ENCODE measurements around the gene ZNF649.
"Not testable (repeated sequence)": the region's sequence is repeated elsewhere in the genome, so short reads cannot be mapped to it uniquely, and the experiment has no call there.

Gene ZNF649

GRCh38 chr19:51904331-51905165 is at the start of gene ZNF649:
Gene ZNF649, minus strand, starts transcription at chr19:51905017. Its CDS starts 4,910 bp downstream, at chr19:51900107.
- FAIRE-seq (peak; percentile 39), DNase-seq (ENCODE audit: low spot score) (peak; percentile 67)

DNA sequence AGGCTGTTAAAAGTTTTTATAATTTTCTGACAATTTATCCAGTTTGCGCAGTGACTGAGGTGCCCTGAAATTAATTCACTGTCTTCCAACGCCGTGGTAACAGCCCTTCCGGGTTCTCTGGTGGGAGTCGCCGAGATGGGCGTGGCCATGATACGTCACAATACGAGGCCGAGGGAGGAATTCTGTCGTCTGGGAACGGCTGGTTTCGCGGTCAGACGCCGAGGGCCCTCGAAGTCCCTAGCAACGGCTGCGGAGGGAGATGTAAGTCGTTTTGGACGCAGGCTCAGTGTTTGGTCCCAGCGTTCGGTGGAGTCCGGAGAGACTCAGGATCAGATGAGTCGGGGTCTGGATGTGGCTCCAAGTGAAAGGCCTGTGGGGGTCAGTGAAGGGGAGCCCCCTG is 44.2 kb upstream of the ZNF649 start:
- DNase-seq (ENCODE audit: low spot score), result no peak
- no peak for FAIRE-seq

GRCh38 chr19:51946602-51947001 is 41.8 kb upstream of the ZNF649 start:
- FAIRE-seq (no peak), DNase-seq (ENCODE audit: low spot score) (no peak)

GRCh38 chr19:51944798-51945552 is 40.2 kb upstream of the ZNF649 start:
- FAIRE-seq (no peak), DNase-seq (ENCODE audit: low spot score) (no peak)

DNA sequence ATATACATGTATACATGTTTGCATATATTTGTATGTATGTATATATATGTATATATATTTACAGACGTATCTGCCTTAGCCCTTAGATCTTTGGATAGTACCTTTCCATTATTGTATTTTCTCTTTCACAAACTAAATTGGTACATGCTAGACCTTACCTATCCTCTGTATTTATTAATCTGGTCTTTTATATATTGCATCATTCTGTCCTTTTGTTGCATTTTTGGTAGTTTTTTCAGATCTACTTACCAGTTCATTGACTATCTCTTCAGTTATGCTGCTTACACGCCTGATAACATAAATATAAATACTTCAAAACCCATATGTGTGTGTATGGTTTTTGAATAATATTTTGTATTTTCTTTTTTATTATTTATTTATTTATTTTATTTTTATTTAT is 34.1 kb upstream of the ZNF649 start:
- no peak for DNase-seq (ENCODE audit: low spot score)
- no peak for FAIRE-seq

DNA sequence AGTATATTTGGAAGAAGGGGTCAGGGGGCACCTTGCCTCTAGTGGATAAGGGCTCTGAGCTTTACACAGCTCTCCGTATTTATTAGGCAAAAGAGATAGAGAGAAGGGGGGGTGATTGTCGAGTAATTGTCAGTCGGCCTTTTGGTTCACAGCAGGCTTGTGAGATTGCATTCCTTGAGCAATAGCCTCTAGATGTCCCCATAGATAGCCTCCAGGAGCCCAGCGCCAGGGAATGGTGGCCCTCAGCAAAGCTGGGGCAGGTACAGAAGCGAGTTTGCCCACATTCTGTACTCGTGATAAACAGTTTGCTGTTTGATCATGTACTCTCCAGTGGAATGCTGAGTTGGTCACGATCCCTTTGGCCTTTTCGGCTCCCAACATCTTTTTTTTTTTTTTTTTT is 27.1 kb upstream of the ZNF649 start:
- FAIRE-seq, result no peak
- DNase-seq (ENCODE audit: low spot score), result no peak

DNA sequence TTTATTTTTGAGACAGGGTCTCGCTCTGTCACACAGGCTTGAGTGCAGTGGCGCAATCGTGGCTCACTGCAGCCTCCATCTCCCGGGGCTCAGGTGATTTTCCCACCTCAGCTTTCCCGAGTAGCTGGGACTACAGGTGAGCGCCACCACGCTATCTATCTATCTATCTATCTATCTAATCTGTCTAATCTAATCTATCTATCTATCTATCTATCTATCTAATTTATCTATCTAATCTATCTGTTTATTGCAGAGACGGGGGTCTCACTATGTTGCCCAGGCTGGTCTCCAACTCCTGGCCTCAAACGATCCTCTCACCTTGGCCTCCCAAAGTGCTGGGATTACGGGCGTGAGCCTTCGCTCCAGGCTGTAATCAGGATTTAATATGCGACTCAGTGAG is 23.0 kb upstream of the ZNF649 start:
- no peak for FAIRE-seq

DNA sequence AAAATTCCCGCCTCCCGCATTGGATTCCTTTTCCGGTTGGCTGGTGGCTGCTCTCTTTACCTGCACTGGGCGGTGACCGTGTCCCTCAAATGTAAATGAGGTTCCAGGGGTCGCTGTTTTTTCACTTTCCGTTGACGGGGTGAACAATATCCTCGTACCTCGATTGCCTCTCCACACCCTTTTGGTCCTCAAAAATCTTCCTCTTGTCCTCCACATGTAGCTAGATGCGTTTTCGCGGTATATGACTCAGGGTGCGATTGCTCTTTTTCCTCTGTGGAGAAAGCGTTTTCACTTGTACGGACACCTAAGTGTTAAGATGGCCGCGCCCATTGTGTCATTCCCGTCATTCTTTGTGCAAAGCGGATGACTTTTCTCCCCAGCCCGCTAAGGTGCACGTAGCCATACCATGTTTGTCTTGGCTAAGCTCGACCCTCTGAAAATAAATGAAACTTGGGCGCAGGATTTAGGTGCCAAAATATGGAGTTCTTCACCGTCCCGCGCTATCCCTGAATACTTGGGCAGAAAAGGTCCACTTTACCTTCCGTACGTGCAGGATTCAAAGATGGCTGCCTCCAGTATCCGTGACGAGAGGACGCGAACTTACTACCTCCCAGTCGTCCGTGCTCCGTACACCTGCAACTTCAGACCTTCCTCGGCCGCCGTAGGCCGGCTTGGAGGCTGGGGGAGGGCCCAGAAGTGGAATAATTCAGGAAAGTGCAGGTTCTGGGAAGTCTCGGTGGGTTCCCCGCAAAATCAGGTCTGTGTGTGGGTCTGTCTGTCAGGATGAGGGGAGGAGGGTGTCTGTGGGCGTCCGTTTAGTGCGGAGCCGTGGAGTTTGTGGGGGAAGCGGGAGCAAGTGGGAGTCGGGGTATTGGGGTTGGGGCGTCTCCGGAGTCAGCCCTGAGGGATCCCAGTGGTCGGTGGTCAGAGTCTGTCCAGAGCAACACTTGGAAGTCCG is 22.2 kb upstream of the ZNF649 start, which contains the start of gene ZNF613:
ZNF613 (plus strand) TSS at position 689 of the 958 bp plus-strand sequence. CDS start 8,749 bp downstream, outside the sequence.
- FAIRE-seq (peak; percentile 48), DNase-seq (ENCODE audit: low spot score) (peak; percentile 77)

More for the DNA sequence above, 23.0 kb upstream of the ZNF649 start:
- DNase-seq (ENCODE audit: low spot score), result no peak

DNA sequence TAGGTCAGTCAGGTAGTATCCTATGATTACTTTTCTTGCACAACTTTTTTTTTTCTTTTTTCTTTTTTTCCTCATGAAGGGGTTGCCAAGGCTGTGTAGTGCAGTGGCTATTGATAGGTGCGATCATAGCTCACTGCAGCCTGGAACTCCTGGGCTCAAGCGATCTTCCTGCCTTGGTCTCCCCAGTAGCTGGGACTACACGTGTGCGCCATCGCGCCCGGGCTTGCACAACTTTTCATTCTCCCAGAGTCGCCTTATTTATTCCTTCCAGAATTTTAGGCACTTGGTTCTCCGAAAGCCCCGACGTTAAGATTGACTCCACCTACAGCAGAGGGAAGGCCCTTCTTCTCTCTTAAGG is 21.6 kb upstream of the ZNF649 start:
- FAIRE-seq, result no peak

DNA sequence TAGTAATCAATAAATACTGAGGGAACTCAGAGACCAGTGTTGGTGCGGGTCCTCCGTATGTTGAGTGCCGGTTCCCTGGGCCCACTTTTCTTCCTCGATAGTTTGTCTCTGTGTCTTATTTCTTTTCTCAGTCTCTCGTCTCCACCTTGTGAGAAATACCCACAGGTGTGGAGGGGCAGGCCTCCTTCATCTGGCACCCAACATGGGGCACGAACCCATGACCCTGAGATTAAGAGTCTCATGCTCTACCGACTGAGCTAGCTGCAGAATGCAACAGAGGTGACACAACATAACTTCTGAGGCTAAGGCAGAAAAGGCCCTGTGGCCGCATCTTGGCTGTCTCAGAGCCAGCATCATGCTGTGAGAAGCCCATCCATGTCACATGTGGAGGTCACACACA is 17.1 kb upstream of the ZNF649 start:
- no peak for DNase-seq (ENCODE audit: low spot score)

More for the DNA sequence above, 21.6 kb upstream of the ZNF649 start:
- DNase-seq (ENCODE audit: low spot score), result no peak

DNA sequence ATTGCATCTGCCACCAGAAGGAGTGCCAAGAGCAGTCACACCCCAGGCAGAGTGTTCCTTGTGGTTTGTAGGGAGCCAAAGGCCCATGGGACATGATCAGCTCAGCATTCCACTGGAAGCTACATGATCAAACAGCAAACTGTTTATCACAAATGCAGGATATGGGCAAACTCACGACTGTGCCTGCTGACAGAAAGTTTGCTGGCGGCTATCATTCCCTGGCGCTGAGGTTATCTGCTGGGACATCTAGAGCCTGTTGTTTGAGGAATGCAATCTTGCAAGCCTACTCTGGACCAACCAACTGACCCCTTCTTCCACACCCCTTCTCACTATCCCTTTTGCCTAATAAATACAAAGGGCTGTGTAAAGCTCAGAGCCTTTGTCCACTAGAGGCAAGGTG is 14.8 kb upstream of the ZNF649 start:
- no peak for DNase-seq (ENCODE audit: low spot score)
- FAIRE-seq, result no peak

More for the DNA sequence above, 17.1 kb upstream of the ZNF649 start:
- no peak for FAIRE-seq

DNA sequence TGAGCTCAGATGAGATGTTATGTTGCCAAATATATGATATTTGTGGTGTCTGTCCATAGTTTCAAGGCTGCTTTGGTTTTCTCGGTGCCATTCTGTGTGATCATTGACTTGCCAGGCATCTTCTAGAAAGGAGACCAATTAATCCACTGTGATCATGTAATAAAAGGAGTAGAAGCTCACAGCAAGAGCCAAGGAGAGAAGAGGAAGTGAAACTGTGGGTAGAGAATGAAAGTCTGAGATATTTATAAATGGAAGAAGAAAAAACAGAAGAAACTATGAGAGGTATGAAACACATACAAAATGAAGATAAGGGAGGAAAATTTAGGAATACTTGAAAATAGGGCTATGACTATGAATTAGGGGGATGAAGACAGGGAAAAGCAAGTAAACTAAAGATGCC is 11.3 kb upstream of the ZNF649 start:
- FAIRE-seq (no peak), DNase-seq (ENCODE audit: low spot score) (no peak)

GRCh38 chr19:51915324-51915867 is 10.6 kb upstream of the ZNF649 start:
- FAIRE-seq, result no peak
- no peak for DNase-seq (ENCODE audit: low spot score)

DNA sequence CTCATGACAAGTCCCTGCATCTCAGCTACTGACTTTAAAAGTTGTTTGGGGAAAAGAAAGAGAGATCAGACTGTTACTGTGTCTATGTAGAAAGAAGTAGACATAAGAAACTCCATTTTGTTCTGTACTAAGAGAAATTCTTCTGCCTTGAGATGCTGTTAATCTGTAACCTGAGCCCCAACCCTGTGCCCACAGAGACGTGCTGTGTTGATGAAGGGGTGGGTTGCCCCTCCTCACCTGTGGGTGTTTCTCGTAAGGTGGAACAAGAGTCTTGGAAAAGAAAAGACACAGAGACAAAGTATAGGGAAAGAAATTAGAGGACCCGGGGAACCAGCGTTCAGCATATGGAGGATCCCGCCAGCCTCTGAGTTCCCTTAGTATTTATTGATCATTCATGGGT is 3.2 kb upstream of the ZNF649 start:
- not testable (repeated sequence) for FAIRE-seq; DNase-seq (ENCODE audit: low spot score)

DNA sequence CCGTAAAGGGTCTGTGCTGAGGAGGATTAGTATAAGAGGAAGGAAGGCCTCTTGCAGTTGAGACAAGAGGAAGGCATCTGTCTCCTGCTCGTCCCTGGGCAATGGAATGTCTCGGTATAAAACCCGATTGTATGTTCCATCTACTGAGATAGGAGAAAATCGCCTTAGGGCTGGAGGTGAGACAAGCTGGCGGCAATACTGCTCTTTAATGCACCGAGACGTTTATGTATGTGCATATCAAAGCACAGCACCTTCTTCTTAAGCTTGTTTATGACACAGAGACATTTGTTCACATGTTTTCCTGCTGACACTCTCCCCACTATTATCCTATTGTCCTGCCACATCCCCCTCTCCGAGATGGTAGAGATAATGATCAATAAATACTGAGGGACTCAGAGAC is 1.3 kb upstream of the ZNF649 start:
- DNase-seq (ENCODE audit: low spot score); FAIRE-seq: not testable (repeated sequence)

DNA sequence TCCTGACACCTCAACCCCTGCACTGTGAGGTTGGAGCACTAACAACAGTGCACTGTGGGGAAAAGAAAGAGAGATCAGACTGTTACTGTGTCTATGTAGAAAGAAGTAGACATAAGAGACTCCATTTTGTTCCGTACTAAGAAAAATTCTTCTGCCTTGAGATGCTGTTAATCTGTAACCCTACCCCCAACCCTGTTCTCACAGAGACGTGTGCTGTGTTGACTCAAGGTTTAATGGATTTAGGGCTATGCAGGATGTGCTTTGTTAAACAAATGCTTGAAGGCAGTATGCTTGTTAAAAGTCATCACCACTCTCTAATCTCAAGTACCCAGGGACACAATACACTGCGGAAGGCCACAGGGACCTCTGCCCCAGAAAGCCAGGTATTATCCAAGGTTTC is 822 bp upstream of the ZNF649 start:
- not testable (repeated sequence) for DNase-seq (ENCODE audit: low spot score); FAIRE-seq

- no peak for FAIRE-seq
- no peak for DNase-seq (ENCODE audit: low spot score)
These were observed 389 bp upstream of the ZNF649 start for GRCh38 chr19:51905206-51905605.

GRCh38 chr19:51903192-51903591 is 1.6 kb downstream of the ZNF649 start:
- no peak for FAIRE-seq

DNA sequence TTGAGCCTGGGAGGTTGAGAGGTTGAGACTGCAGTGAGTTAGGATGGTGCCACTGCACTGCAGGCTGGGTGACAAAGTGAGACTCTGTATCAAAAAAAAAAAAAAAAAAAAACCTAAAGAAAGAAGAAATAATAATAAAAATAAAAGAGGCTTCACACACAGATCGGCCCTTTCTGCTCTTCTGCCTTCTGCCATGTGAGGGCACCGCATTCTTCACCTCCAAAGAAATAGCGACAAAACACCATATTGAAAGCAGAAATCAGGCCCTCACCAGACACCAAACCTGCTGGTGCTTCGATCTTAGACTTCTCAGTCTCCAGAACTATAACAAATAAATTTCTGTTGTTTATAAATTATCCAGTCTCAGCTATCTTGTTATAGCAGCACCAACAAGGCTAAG is 3.0 kb downstream of the ZNF649 start:
- DNase-seq (ENCODE audit: low spot score) (no peak), FAIRE-seq (no peak)

More at GRCh38 chr19:51903192-51903591, 1.6 kb downstream of the ZNF649 start:
- no peak for DNase-seq (ENCODE audit: low spot score)

DNA sequence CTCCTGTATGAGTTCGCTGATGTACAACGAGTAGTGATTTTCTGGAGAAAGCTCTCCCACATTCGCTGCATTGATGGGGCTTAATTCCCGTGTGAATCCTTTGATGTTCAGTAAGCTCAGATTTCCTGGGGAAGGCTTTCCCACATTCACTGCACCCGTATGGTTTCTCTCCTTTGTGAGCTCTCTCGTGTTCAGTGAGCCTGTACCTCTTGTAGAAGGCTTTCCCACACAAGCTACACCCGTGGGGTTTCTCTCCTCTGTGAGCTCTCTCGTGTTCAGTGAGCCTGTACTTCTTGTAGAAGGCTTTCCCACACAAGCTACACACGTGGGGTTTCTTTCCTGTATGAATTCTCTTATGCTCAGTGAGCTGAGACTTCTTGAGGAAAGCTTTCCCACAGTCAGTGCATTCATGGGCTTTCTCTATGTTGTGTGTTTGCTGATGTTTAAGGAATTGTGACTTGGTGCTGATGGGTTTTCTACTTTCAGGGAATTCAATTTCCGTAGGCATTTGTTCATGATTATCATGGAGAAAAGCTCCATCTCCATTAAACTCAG is 13.5 kb downstream of the ZNF649 start:
- no peak for FAIRE-seq
- no peak for DNase-seq (ENCODE audit: low spot score)

DNA sequence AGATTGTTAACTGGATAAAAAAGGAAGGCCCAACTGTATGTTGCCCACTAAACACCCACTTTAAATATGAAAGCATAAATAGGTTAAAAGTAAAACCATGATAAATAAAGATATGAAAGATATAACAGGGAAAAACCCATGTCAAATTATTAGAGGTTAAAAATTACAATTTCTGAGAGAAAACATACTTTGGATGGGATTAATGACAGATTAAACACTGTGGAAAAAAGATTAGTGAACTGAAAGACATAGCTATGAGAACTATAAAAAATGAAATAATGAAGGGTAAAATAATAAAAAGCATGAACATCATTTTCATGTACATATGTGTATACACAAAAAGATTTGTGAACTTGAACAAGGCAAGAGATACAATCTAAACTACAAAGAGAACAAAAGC is 14.9 kb downstream of the ZNF649 start:
- FAIRE-seq, result no peak
- no peak for DNase-seq (ENCODE audit: low spot score)

All from RCC 7860 (cell line).